ENCODE measurements around the gene SASH3. TPM values are rescaled to one million over a fixed set of nuclear protein-coding genes. Genes with fewer than 3 reads are reported as not detected.

SASH3 gene
- total RNA-seq, 1 donor from 2014 or later = 14.0 TPM

DNA sequence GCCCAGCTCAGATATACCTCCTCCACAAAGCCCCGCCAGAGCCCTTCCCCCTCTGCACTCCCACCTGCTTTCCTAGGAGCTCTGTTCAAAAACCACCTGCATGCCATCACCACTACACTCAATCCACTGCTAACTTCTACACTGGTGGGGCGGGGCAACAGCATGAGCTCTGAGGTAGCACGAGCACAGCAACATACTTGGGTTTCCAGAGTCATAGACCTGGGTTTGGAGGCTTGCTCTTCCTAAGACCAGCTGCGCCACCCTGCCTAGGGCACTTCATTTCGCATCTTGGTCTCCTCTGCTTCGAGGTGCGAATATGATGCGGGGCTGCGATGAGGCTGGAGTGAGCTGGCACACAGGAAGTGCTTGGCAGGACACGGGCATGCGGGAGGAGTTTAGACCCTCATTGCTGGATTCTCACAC is 3.6 kb downstream of the SASH3 start:
- intact Hi-C loops (cut with DNase I) = no loop called here
- no peak for DNase-seq (ENCODE audit: extremely low spot score in 2 of 2)
- no peaks in the 10 kb centered on the region for H3K9me3 ChIP-seq
- no peaks in the 10 kb centered on the region for H3K36me3 ChIP-seq
- TF ChIP-seq POLR2A (IDR thresholded peaks at IDR 0.05) (no peak), POLR2AphosphoS5 (IDR thresholded peaks at IDR 0.05; ENCODE audit: insufficient read depth in 1 of 2, low read depth in 1 of 2) (no peak)
- TF ChIP-seq, protein P1, sequence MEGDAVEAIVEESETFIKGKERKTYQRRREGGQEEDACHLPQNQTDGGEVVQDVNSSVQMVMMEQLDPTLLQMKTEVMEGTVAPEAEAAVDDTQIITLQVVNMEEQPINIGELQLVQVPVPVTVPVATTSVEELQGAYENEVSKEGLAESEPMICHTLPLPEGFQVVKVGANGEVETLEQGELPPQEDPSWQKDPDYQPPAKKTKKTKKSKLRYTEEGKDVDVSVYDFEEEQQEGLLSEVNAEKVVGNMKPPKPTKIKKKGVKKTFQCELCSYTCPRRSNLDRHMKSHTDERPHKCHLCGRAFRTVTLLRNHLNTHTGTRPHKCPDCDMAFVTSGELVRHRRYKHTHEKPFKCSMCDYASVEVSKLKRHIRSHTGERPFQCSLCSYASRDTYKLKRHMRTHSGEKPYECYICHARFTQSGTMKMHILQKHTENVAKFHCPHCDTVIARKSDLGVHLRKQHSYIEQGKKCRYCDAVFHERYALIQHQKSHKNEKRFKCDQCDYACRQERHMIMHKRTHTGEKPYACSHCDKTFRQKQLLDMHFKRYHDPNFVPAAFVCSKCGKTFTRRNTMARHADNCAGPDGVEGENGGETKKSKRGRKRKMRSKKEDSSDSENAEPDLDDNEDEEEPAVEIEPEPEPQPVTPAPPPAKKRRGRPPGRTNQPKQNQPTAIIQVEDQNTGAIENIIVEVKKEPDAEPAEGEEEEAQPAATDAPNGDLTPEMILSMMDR (IDR thresholded peaks at IDR 0.05) = no peak
- no peaks in the 10 kb centered on the region for H3K27me3 ChIP-seq
- no peaks in the 10 kb centered on the region for H3K4me1 ChIP-seq
- H3K4me3 ChIP-seq = no peak overlapping the region
- no peak overlapping the region for H3K27ac ChIP-seq

DNA sequence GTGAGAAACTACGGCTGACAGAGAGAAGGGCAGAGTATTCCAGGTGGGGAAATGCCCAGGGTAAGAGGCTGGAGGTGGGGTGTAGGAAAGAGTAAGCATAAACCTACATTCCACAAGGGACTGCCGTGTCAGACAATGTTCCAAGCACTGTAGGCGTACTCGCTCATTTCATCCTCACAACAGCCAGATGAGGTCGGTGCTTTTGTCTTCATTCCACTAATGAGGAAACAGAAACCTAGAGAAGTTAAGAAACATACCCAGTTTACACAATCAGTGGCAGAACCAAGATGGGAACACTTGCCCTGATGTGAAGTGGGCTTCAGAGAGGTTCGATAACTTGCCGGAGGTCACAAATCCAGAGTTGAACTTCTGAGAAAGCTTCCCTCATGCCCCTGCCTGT is 4.6 kb downstream of the SASH3 start:
- H3K4me3 ChIP-seq = no peak overlapping the region
- no peaks in the 10 kb centered on the region for H3K4me1 ChIP-seq
- DNase-seq (ENCODE audit: extremely low spot score in 2 of 2) = no peak
- no peaks in the 10 kb centered on the region for H3K36me3 ChIP-seq
- TF ChIP-seq, protein P1 (IDR thresholded peaks at IDR 0.05) = no peak
- TF ChIP-seq POLR2AphosphoS5 (IDR thresholded peaks at IDR 0.05; ENCODE audit: insufficient read depth in 1 of 2, low read depth in 1 of 2) (no peak), POLR2A (IDR thresholded peaks at IDR 0.05) (no peak)
- no peak overlapping the region for H3K27ac ChIP-seq
- no peaks in the 10 kb centered on the region for H3K27me3 ChIP-seq
- intact Hi-C loops (cut with DNase I) = no loop called here
- H3K9me3 ChIP-seq = no peaks in the 10 kb centered on the region

DNA sequence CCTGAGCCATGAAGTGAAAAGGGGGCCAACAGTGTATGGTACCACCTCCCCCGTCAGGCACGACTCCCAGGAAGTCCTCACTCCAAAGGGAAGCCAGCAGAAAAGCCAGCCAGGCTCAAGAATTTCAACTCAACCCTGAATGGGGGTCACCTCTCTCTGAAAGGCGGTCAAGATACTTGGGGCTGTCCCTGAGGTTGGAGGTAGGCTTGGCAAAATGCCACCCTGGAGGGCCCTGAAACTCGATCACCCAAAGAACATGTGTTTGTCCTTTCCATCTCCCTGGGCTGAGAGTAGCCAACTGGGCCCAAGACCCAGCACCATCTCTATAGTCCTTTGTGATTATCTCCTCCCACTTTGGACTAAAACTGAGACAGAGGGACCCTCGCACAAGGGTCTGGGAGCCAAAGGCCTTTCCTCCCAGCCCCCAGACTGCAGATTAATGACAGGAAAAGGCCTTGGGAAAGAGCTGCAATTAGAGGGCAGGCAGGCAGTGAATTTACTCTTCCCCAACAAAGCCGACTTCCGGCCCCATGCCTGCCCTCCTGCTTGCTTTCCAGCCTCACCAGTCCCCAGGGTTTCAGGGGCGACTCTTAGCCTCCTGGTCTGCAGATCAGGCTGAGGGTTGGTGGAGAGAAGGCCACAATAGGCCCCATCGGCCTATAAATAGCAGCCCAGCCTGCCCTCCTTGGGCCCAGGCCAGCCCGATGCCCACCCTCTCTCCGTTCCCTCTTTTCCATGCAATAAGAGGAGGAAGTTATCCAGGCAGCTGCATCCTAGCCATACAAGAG is 5.6 kb downstream of the SASH3 start:
- Histone ChIP-seq H3K9me3 (no peaks in the 10 kb centered on the region), H3K4me1 (no peaks in the 10 kb centered on the region), H3K27me3 (no peaks in the 10 kb centered on the region), H3K27ac (no peak overlapping the region), H3K36me3 (no peaks in the 10 kb centered on the region), H3K4me3 (no peak overlapping the region)
- intact Hi-C loops (cut with DNase I) = no loop called here
- DNase-seq (ENCODE audit: extremely low spot score in 2 of 2) = no peak
- TF ChIP-seq POLR2A (IDR thresholded peaks at IDR 0.05) (no peak), POLR2AphosphoS5 (IDR thresholded peaks at IDR 0.05; ENCODE audit: insufficient read depth in 1 of 2, low read depth in 1 of 2) (no peak)
- TF ChIP-seq, protein P1 (IDR thresholded peaks at IDR 0.05) = no peak

DNA sequence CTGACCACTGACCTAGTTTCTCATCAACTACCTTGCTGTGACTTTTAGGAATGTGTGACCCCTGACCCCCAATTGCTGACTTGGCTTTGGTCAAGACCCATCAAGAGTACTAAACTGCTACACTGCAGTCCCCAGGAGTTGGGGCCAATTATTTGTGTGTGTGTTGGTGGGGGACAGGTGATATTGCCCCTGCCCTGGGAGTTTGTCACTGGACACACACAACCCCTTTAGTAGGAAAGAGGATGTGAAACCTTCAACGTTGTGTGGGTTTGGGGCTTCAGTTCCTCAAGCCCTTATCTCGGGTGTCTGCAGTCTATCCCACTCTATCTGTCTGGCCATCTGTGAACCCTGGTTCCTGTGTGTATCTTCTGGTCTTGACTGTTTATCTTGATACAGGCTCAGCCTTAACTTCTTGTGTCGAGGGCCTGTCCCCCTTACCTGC is 6.5 kb downstream of the SASH3 start:
- H3K27me3 ChIP-seq = no peaks in the 10 kb centered on the region
- TF ChIP-seq POLR2AphosphoS5 (IDR thresholded peaks at IDR 0.05; ENCODE audit: insufficient read depth in 1 of 2, low read depth in 1 of 2) (no peak), POLR2A (IDR thresholded peaks at IDR 0.05) (no peak)
- TF ChIP-seq, protein P1 (IDR thresholded peaks at IDR 0.05) = no peak
- no peak overlapping the region for H3K4me3 ChIP-seq
- no peaks in the 10 kb centered on the region for H3K4me1 ChIP-seq
- no peak overlapping the region for H3K27ac ChIP-seq
- intact Hi-C loops (cut with DNase I) = no loop called here
- H3K36me3 ChIP-seq = no peaks in the 10 kb centered on the region
- no peaks in the 10 kb centered on the region for H3K9me3 ChIP-seq
- DNase-seq (ENCODE audit: extremely low spot score in 2 of 2) = no peak

DNA sequence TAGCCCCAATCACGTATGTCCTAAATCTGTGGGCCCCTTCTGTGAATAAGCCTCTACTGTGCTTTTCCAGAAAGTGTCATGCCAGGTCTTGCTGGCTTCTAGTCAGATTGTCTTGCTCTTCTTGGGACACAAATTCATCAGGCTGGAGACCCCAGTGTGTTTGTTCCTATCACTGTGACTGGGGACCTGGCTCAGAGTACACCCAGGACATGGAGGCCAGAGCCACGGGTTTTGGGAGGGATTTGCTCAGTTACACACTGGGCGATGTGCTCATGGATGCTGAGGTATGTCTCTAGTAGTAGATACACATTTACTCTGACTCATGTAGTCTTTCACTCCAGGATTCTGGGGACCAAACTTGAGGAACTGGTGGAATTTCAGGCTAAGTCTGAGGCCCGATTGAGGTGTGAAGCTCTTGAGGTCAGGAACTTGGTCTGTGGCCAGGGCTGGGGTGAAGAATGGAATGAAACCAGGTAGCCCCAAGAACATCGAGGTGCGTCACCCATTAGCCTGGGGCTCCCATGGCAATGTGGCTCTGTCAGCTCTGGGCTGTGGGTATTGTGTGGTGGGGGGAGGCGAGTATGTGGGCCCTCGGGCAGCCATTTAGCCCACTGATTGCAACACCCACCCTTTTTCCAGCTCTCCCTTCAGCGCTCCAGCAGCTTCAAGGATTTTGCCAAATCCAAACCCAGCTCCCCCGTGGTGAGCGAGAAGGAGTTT is 7.7 kb downstream of the SASH3 start:
- H3K4me3 ChIP-seq = no peak overlapping the region
- no peaks in the 10 kb centered on the region for H3K9me3 ChIP-seq
- no peaks in the 10 kb centered on the region for H3K4me1 ChIP-seq
- TF ChIP-seq POLR2AphosphoS5 (IDR thresholded peaks at IDR 0.05; ENCODE audit: insufficient read depth in 1 of 2, low read depth in 1 of 2) = no peak
- TF ChIP-seq POLR2A (IDR thresholded peaks at IDR 0.05) = no peak
- TF ChIP-seq, protein P1 (IDR thresholded peaks at IDR 0.05) = no peak
- no peaks in the 10 kb centered on the region for H3K27me3 ChIP-seq
- no peak overlapping the region for H3K27ac ChIP-seq
- intact Hi-C loops (cut with DNase I) = no loop called here
- DNase-seq (ENCODE audit: extremely low spot score in 2 of 2) = no peak
- no peaks in the 10 kb centered on the region for H3K36me3 ChIP-seq

All from vagina (tissue), 2 donors.